CD14-positive monocyte (primary cell): ENCODE measurements around the gene SYNDIG1. TPM values are rescaled to one million over a fixed set of nuclear protein-coding genes. Genes with fewer than 3 reads are reported as not detected.

ENCODE experiments used
- DNase-seq, 3 donors: peaks; one replicate each; pipeline ENCODE4 v3.0.0-alpha.2; 2011 to 2022
- H2AFZ ChIP-seq: 2 replicates; pipeline ENCODE4 v1.6.0; 2012; ENCODE audit warnings: mild to moderate bottlenecking, low read depth, low read length, inconsistent platforms; ENCODE audit not compliant: insufficient read depth, poor library complexity, severe bottlenecking
- H3K27ac ChIP-seq, 2 donors: 1 replicate in 1 of 2; 2 replicates in 1 of 2; pipeline ENCODE4 v1.5.1; 2012 to 2013; ENCODE audit warnings: low read length in 2 of 2, control low read depth in 1 of 2, inconsistent platforms in 1 of 2, low read depth in 1 of 2, mild to moderate bottlenecking in 1 of 2
- H3K27me3 ChIP-seq, 2 donors: one replicate each; pipeline versions ENCODE4 v1.6.0 to v1.6.1; 2011 to 2013; ENCODE audit warnings: low read length in 2 of 2; ENCODE audit not compliant: control insufficient read depth in 2 of 2, insufficient read depth in 2 of 2
- H3K36me3 ChIP-seq, 2 donors: replicated peaks in 1 of 2; 1 replicate in 1 of 2; 2 replicates in 1 of 2; pipeline versions ENCODE4 v1.5.1 to v1.6.1; 2012 to 2013; ENCODE audit warnings: low read length in 2 of 2, control low read depth in 1 of 2, inconsistent platforms in 1 of 2, mild to moderate bottlenecking in 1 of 2; ENCODE audit not compliant: insufficient read depth in 2 of 2, control insufficient read depth in 1 of 2
- H3K4me1 ChIP-seq, 2 donors: 1 replicate in 1 of 2; 2 replicates in 1 of 2; pipeline versions ENCODE4 v1.5.1 to v1.6.1; 2012 to 2013; ENCODE audit warnings: low read length in 2 of 2, control low read depth in 1 of 2, inconsistent platforms in 1 of 2, mild to moderate bottlenecking in 1 of 2, moderate library complexity in 1 of 2; ENCODE audit not compliant: insufficient read depth in 2 of 2, control insufficient read depth in 1 of 2
- H3K4me2 ChIP-seq: replicated peaks from 2 replicates; pipeline ENCODE3; 2012; ENCODE audit warnings: low read length, moderate library complexity, mild to moderate bottlenecking; ENCODE audit not compliant: poor library complexity, severe bottlenecking; ENCODE audit errors: extremely low read depth
- H3K4me3 ChIP-seq, 3 experiments: fragments of 200-600 bp in 1 of 3; sonication (generic) in 1 of 3; replicated peaks in 1 of 3; 1 replicate in 2 of 3; 2 replicates in 1 of 3; pipeline ENCODE4 v1.5.1; 2011 to 2013; ENCODE audit warnings: low read length in 3 of 3, mild to moderate bottlenecking in 3 of 3, control low read depth in 2 of 3, low read depth in 2 of 3, inconsistent platforms in 1 of 3, moderate library complexity in 1 of 3
- H3K79me2 ChIP-seq: 2 replicates; pipeline ENCODE4 v1.6.0; 2012; ENCODE audit warnings: mild to moderate bottlenecking, control low read depth, inconsistent platforms, low read length, moderate library complexity; ENCODE audit not compliant: insufficient read depth
- H3K9ac ChIP-seq: 2 replicates; pipeline ENCODE4 v1.6.0; 2017; ENCODE audit warnings: low read length, mild to moderate bottlenecking; ENCODE audit not compliant: insufficient read depth, poor library complexity, severe bottlenecking
- H3K9me3 ChIP-seq, 2 donors: replicated peaks in 1 of 2; 1 replicate in 1 of 2; 2 replicates in 1 of 2; pipeline versions ENCODE4 v1.5.1 to v1.6.1; 2012 to 2013; ENCODE audit warnings: low read length in 2 of 2, control low read depth in 1 of 2; ENCODE audit not compliant: control insufficient read depth in 1 of 2, insufficient read depth in 1 of 2
- H4K20me1 ChIP-seq: 2 replicates; pipeline ENCODE4 v1.6.0; 2012; ENCODE audit warnings: mild to moderate bottlenecking, low read length, control low read depth, moderate library complexity; ENCODE audit not compliant: insufficient read depth
- H3K27ac Mint-ChIP-seq, 7 donors: one replicate each; pipeline ENCODE4 v1.8.0; 2020; ENCODE audit warnings: mild to moderate bottlenecking in 7 of 7, mixed read lengths in 7 of 7, moderate library complexity in 6 of 7, inconsistent platforms in 2 of 7
- H3K27me3 Mint-ChIP-seq, 3 donors: one replicate each; pipeline ENCODE4 v1.8.0; 2021 to 2022; ENCODE audit warnings: low read depth in 3 of 3, mild to moderate bottlenecking in 3 of 3, mixed read lengths in 3 of 3, moderate library complexity in 3 of 3, inconsistent platforms in 1 of 3
- H3K36me3 Mint-ChIP-seq, 2 donors: one replicate each; pipeline ENCODE4 v1.8.0; 2020; ENCODE audit warnings: mixed read lengths in 2 of 2, inconsistent platforms in 1 of 2, mild to moderate bottlenecking in 1 of 2
- H3K4me1 Mint-ChIP-seq: one replicate; pipeline ENCODE4 v1.8.0; 2020; ENCODE audit warnings: mild to moderate bottlenecking, mixed read lengths
- H3K4me3 Mint-ChIP-seq, 2 donors: one replicate each; pipeline ENCODE4 v1.8.0; 2020; ENCODE audit warnings: mild to moderate bottlenecking in 2 of 2, mixed read lengths in 2 of 2, moderate library complexity in 1 of 2
- H3K9me3 Mint-ChIP-seq, 7 donors: one replicate each; pipeline ENCODE4 v1.8.0; 2020 to 2022; ENCODE audit warnings: mixed read lengths in 7 of 7, mild to moderate bottlenecking in 6 of 7, moderate library complexity in 6 of 7, inconsistent platforms in 2 of 7
- WGBS: methylation state at CpG from one replicate; pipeline ENCODE4 v1.1.5; 2013; ENCODE audit warnings: missing lambda C conversion rate; ENCODE audit not compliant: insufficient coverage; 5-methylcytosine and 5-hydroxymethylcytosine counted together
- intact Hi-C, 2 donors: fragments of 100-400 bp; cut with micrococcal nuclease; formaldehyde crosslinking; loops; one replicate each; pipeline versions ENCODE4 v1.15.0 to v1.15.1; 2023
- polyA plus RNA-seq, 3 donors: library from polyadenylated mRNA; depleted of rRNA in 1 of 3; unstranded in 2 of 3; stranded (reverse) in 1 of 3; fragments of 300-500 nt in 2 of 3; fragments of >200 nt in 1 of 3; fragmentation: Illumina TruSeq in 2 of 3; gene quantifications; 1 replicate in 2 of 3; 2 replicates in 1 of 3; pipeline ENCODE4 v1.2.3, GENCODE V29; 2012 to 2021
- TF ChIP-seq, protein P1 (sequence below): fragments of 200-600 bp; IDR thresholded peaks from one replicate; pipeline ENCODE4 v1.8.0; 2022; ENCODE audit warnings: antibody characterized with exemption, mild to moderate bottlenecking

SYNDIG1 gene
- polyA plus RNA-seq, 3 donors = not detected

- no peaks in the 10 kb centered on the region for H3K36me3 ChIP-seq
- TF ChIP-seq, protein P1, sequence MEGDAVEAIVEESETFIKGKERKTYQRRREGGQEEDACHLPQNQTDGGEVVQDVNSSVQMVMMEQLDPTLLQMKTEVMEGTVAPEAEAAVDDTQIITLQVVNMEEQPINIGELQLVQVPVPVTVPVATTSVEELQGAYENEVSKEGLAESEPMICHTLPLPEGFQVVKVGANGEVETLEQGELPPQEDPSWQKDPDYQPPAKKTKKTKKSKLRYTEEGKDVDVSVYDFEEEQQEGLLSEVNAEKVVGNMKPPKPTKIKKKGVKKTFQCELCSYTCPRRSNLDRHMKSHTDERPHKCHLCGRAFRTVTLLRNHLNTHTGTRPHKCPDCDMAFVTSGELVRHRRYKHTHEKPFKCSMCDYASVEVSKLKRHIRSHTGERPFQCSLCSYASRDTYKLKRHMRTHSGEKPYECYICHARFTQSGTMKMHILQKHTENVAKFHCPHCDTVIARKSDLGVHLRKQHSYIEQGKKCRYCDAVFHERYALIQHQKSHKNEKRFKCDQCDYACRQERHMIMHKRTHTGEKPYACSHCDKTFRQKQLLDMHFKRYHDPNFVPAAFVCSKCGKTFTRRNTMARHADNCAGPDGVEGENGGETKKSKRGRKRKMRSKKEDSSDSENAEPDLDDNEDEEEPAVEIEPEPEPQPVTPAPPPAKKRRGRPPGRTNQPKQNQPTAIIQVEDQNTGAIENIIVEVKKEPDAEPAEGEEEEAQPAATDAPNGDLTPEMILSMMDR = no peak
- H2AFZ ChIP-seq = no peak overlapping the region
- intact Hi-C loops = no loop called here
- no peaks in the 10 kb centered on the region for H3K9me3 Mint-ChIP-seq
- no peaks in the 10 kb centered on the region for H3K36me3 Mint-ChIP-seq
- DNase-seq = no peak
- peak overlapping the region in 1 of 7 donors; percentile 68 for H3K27ac Mint-ChIP-seq
- H3K79me2 ChIP-seq = no peaks in the 10 kb centered on the region
- peaks cover 8% of the 10 kb centered on the region for H3K4me1 Mint-ChIP-seq
- H4K20me1 ChIP-seq = no peaks in the 10 kb centered on the region
- H3K27me3 ChIP-seq = no peaks in the 10 kb centered on the region
- no peak overlapping the region for H3K9ac ChIP-seq
- no peak overlapping the region for H3K4me3 ChIP-seq
- peaks cover 0 to 4% (median 2%) of the 10 kb centered on the region in 3 donors for H3K27me3 Mint-ChIP-seq
- no peak overlapping the region for H3K27ac ChIP-seq
- WGBS = 73% methylated on average over 4 of the region's 7 CpGs
- H3K4me3 Mint-ChIP-seq = no peak overlapping the region
- H3K4me1 ChIP-seq = no peaks in the 10 kb centered on the region
- H3K4me2 ChIP-seq = no peak overlapping the region
- no peaks in the 10 kb centered on the region for H3K9me3 ChIP-seq
Observed at GRCh38 chr20:24672886-24673677, 203.7 kb downstream of the SYNDIG1 start.

GRCh38 chr20:24673678-24674570 is 204.5 kb downstream of the SYNDIG1 start:
- WGBS = 79% methylated on average over 11 of the region's 13 CpGs

More at GRCh38 chr20:24673678-24674570, 204.5 kb downstream of the SYNDIG1 start:
- Histone ChIP-seq H3K4me2 (no peak overlapping the region), H3K4me3 (no peak overlapping the region), H3K27ac (no peak overlapping the region), H3K9ac (no peak overlapping the region), H3K27me3 (no peaks in the 10 kb centered on the region), H3K36me3 (no peaks in the 10 kb centered on the region), H3K79me2 (no peaks in the 10 kb centered on the region), H3K9me3 (no peaks in the 10 kb centered on the region), H4K20me1 (no peaks in the 10 kb centered on the region), H3K4me1 (no peaks in the 10 kb centered on the region), H2AFZ (no peak overlapping the region)
- DNase-seq = no peak
- Mint-ChIP-seq H3K4me1 (peaks cover 8% of the 10 kb centered on the region), H3K36me3 (no peaks in the 10 kb centered on the region), H3K27me3 (peaks cover 0 to 4% (median 2%) of the 10 kb centered on the region in 3 donors), H3K9me3 (no peaks in the 10 kb centered on the region), H3K27ac (peak overlapping the region in 1 of 7 donors; percentile 24), H3K4me3 (no peak overlapping the region)
- TF ChIP-seq, protein P1 = no peak
- intact Hi-C loops = no loop called here
